ENCODE data around the gene STK16. TPM values are rescaled to one million over a fixed set of nuclear protein-coding genes. Genes with fewer than 3 reads are reported as not detected.

The STK16 gene
- total and polyA plus RNA-seq, 2 of the 4 experiments (the other 2 are of a cell fraction), result 44.4 to 50.1 TPM

DNA sequence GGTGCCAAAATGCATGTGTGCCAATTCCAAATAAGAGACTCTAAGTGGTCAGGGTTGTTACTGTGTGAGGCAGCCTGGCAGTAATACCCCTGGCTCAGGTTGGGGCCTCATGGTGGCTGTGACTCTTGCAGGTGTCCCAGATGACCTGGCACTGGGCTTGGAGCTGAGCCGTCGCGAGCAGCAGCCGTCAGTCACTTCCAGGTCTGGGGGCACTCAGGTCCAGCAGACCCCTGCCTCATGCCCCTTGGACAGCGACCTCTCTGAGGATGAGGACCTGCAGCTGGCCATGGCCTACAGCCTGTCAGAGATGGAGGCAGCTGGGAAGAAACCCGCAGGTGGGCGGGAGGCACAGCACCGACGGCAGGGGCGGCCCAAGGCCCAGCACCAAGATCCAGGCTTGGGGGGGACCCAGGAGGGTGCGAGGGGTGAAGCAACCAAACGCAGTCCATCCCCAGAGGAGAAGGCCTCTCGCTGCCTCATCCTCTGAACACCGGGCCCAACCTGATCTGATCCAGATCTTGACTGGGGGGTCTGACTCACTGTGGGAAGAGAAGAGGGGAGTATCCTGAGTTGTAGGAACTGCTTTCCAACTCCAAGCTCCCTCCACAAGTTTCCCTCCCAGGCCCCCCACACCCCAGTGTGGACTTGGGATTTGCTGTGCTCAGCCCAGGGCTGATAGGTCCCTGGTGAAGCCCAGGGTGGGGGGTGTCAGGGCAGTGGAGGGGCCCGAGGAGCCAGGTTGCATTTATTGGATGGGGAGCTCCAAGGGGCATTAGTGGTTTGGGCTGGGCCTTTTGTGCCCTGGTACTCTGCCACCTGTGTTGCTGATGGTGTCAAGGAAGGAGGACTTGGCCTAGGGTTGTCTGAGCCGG, 39.5 kb downstream of the STK16 start:
- no peak overlapping the region for H4K8ac ChIP-seq (ENCODE audit: low read depth in 2 of 2, low read length in 2 of 2)
- POLR2A ChIA-PET (ENCODE audit: unreplicated experiment), result no interaction called here

More for the DNA sequence above, 39.5 kb downstream of the STK16 start:
- in situ Hi-C loops (cut with MboI; ENCODE audit: low sequenced_read_pairs), result no loop called here
- Histone ChIP-seq H2AK9ac (replicated peaks; ENCODE audit: low read depth, low read length, poor library complexity) (no peak overlapping the region), H3K18ac (ENCODE audit: low read depth, low read length) (no peak overlapping the region), H3K9me3 (ENCODE audit: control insufficient read depth, insufficient read depth, low read length) (no peaks in the 10 kb centered on the region), H3K36me3 (ENCODE audit: control insufficient read depth, insufficient read depth, low read length) (peaks cover 57% of the 10 kb centered on the region), H3K4me3 (ENCODE audit: insufficient read depth, low read depth, low read length) (no peak overlapping the region), H2BK20ac (ENCODE audit: low read depth, low read length) (no peak overlapping the region), H4K91ac (ENCODE audit: insufficient read depth, low read depth, low read length) (no peak overlapping the region), H3K79me1 (ENCODE audit: low read depth in 1 of 2, low read length in 2 of 2) (peaks cover 16 to 28% of the 10 kb centered on the region in 2 experiments), H2BK15ac (ENCODE audit: low read depth, low read length) (no peak overlapping the region), H3K4ac (ENCODE audit: low read depth, low read length) (no peak overlapping the region), H2AK5ac (ENCODE audit: low read depth, low read length) (no peak overlapping the region), H3K56ac (ENCODE audit: extremely low read depth, insufficient read depth, low read length) (no peak overlapping the region), H3K9ac (ENCODE audit: low read depth, low read length) (no peak overlapping the region), H2AFZ (replicated peaks; ENCODE audit: low read length, poor library complexity) (no peak overlapping the region), H2BK120ac (ENCODE audit: low read depth, low read length) (no peak overlapping the region), H4K5ac (ENCODE audit: low read depth, low read length) (no peak overlapping the region), H2BK5ac (ENCODE audit: low read depth, low read length, poor library complexity, severe bottlenecking) (no peak overlapping the region), H3K9me1 (ENCODE audit: insufficient read depth, low read length) (peaks cover 8% of the 10 kb centered on the region; the same call in 1 of the 2 replicates), H3K14ac (replicated peaks; ENCODE audit: low read depth, low read length) (no peak overlapping the region), H3K23ac (ENCODE audit: low read depth, low read length) (no peak overlapping the region), H3K27me3 (ENCODE audit: control insufficient read depth, insufficient read depth, low read length) (no peaks in the 10 kb centered on the region), H3K27ac (ENCODE audit: insufficient read depth, low read length) (no peak overlapping the region), H3K4me2 (ENCODE audit: low read depth, low read length) (no peak overlapping the region), H4K20me1 (ENCODE audit: insufficient read depth, low read length) (peaks cover 10% of the 10 kb centered on the region; the same call in 1 of the 2 replicates), H3K4me1 (ENCODE audit: control insufficient read depth, insufficient read depth, low read length) (peaks cover 13% of the 10 kb centered on the region)
- intact Hi-C loops (cut with micrococcal nuclease), result no loop called here
- dilution Hi-C loops (cut with HindIII; ENCODE audit: low sequenced_read_pairs, unreplicated experiment), result no loop called here
- 100% methylated on average over 7 of the region's 16 CpGs; no CpG with 5 or more reads in 1 of the 2 experiments for WGBS, 2 experiments (ENCODE audit: extremely low coverage in 2 of 2, insufficient read length in 1 of 2)
- no TSS peak for BruUV-seq (replicated peaks)
- TF ChIP-seq POLR2A (IDR thresholded peaks at IDR 0.05; ENCODE audit: low read depth, low read length) (no peak), CHD1 (IDR thresholded peaks at IDR 0.05; ENCODE audit: low read depth, low read length) (no peak), USF2 (IDR thresholded peaks at IDR 0.05; ENCODE audit: low read depth, low read length) (no peak), CTCF (conservative IDR thresholded peaks at IDR 0.05; ENCODE audit: low read depth, low read length) (no peak)
- DNase-seq (no peak), ATAC-seq (ENCODE audit: low read depth) (no peak)
- CTCF ChIA-PET, result no interaction called here

Measured in IMR-90 (cell line).